ENCODE data around the gene KIF3B.

GRCh38 chr20:32359633-32360332, 82.3 kb downstream of the KIF3B start:
- no peak for TF ChIP-seq POLR2AphosphoS5 (IDR thresholded peaks at IDR 0.05; ENCODE audit: low read depth)
- no peak for TF ChIP-seq CTCF (IDR thresholded peaks at IDR 0.05; ENCODE audit: insufficient read depth, low read length)

Measured in HL-60 (cell line).